Measurements from ENCODE around the gene ARHGAP23.

The ARHGAP23 gene, protein sequence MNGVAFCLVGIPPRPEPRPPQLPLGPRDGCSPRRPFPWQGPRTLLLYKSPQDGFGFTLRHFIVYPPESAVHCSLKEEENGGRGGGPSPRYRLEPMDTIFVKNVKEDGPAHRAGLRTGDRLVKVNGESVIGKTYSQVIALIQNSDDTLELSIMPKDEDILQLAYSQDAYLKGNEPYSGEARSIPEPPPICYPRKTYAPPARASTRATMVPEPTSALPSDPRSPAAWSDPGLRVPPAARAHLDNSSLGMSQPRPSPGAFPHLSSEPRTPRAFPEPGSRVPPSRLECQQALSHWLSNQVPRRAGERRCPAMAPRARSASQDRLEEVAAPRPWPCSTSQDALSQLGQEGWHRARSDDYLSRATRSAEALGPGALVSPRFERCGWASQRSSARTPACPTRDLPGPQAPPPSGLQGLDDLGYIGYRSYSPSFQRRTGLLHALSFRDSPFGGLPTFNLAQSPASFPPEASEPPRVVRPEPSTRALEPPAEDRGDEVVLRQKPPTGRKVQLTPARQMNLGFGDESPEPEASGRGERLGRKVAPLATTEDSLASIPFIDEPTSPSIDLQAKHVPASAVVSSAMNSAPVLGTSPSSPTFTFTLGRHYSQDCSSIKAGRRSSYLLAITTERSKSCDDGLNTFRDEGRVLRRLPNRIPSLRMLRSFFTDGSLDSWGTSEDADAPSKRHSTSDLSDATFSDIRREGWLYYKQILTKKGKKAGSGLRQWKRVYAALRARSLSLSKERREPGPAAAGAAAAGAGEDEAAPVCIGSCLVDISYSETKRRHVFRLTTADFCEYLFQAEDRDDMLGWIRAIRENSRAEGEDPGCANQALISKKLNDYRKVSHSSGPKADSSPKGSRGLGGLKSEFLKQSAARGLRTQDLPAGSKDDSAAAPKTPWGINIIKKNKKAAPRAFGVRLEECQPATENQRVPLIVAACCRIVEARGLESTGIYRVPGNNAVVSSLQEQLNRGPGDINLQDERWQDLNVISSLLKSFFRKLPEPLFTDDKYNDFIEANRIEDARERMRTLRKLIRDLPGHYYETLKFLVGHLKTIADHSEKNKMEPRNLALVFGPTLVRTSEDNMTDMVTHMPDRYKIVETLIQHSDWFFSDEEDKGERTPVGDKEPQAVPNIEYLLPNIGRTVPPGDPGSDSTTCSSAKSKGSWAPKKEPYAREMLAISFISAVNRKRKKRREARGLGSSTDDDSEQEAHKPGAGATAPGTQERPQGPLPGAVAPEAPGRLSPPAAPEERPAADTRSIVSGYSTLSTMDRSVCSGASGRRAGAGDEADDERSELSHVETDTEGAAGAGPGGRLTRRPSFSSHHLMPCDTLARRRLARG (N-terminal part only)

DNA sequence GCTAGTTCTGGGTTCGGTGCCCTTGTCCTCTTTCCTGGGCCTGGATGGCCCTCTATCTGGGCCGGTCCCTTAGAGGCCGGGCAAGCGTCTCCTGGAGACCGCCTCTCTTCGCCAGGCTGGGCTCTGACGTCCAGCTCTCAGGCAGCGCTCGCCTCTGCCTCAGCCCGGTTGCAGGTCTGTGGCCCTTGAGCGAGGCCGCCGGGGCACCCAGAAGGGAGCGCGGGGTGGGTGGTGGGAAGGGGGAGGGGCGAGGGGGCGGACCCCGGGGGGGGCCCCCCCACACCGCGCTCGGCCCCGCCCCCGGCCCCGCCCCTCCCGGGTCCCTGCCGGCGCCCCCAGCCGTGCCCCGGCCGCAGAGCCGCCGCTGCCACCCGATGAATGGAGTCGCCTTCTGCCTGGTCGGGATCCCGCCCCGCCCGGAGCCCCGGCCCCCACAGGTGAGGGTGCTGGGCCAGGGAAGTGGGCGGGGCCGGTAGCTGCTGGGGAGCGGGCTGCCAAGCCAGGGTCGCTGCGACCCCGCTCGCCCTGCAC lies at the start of gene ARHGAP23:
Gene ARHGAP23 (plus strand): TSS at position 353 of the 531 bp plus-strand sequence. CDS start 22 bp downstream, at position 375.
- DNase-seq (ENCODE audit: low spot score), result peak; percentile 80

GRCh38 chr17:38379448-38379847 lies 48.8 kb upstream of the ARHGAP23 start:
- DNase-seq (ENCODE audit: low spot score), result no peak

DNA sequence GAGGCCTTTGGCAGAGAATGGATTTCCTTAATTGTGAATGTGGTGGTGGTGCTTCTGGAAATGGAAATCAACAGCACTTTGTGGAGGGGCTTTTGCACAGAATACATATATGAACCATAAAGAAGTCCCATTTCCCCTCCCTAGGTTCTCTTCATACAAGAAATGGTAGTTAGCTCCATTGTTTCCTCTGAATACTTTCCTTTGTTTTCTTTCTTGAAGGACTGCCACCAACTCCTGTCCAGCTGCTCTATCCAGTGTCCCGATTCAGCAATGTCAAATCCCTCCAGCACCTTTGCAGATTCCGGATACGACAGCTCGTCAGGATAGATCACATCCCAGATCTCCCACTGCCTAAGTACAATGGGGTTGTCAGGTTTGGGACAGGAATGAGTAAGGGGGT lies 33.2 kb upstream of the ARHGAP23 start:
- DNase-seq (ENCODE audit: low spot score), result no peak

DNA sequence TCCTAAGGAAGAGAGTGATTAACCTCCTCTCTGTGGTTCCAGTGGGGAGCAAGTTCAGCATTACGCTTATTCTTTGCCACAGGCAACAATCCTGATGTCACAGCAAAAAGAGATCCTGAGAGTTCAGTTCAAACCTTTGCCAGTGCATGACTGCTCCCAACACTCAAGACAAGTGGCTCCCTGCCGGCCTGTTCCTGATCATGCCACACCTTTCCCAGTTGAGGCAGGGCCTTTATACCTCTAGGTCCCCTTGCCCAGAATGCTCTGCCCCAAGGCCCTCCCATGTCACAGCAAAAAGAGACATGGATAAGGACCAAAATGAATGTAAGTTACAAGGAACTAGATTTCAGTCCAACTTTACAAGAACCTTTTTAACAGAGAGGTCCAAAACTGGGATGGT lies 31.0 kb upstream of the ARHGAP23 start:
- DNase-seq (ENCODE audit: low spot score), result no peak

DNA sequence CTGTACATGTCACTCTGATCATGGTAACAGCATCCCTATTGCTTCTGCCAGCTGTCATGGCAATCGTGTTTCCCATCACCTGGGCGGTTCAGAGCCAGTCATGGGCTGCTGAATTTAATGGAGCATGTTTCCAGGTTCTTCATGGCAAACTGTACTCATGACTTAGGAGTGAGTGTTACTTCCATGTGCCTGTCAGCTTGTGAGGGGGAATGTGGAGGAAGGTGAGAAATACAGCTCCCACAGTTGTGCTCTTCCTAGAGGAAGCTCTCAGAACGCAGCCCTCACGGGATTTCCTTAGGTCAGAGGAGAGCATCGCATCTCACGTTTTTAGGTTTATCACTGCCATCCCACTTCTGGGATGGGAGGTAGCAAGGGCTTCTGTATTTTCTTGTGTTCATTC lies 28.0 kb upstream of the ARHGAP23 start:
- no peak for DNase-seq (ENCODE audit: low spot score)

GRCh38 chr17:38401459-38401858 lies 26.8 kb upstream of the ARHGAP23 start:
- no peak for DNase-seq (ENCODE audit: low spot score)

DNA sequence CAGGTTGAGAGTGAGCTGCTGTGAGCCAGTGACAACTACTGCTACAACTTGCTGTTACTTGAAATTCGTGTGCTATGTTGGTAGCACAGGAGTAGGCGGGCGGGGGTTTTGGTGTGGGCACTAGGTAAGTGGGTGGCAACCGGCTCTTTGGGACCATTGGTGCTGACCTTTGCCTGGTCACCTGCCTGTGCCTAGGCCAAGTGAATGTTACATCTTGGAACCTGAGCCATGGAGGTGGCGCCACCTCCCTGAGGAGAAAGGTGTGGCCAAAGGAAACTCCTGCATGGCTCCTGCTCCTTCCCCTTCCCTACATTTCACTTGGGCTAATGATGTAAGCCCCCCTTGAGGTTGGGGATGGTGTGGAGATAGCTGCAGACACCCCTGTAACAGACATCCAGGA lies 25.4 kb upstream of the ARHGAP23 start:
- DNase-seq (ENCODE audit: low spot score), result no peak

DNA sequence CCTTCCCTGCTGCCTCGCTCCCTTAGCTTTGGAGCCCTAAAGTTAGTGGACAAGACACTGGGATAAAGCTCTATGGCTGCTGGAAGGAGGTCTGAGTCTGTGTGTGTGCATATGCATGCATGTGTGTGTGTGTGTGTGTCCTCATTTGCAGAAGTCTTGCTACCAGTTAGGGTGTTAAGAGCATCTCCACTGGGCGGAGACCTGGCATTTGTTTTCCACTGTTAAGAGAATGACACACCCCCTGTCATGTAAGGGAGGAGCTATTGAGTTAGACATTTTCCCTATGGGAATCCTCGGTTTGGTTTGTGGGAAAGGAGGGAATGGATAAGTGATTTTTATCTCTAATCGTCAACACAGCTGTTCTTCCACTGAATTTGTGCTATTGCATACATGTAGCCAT lies 24.8 kb upstream of the ARHGAP23 start:
- no peak for DNase-seq (ENCODE audit: low spot score)

GRCh38 chr17:38404174-38404943 lies 23.9 kb upstream of the ARHGAP23 start:
- no peak for DNase-seq (ENCODE audit: low spot score)

- DNase-seq (ENCODE audit: low spot score), result no peak
Measured at GRCh38 chr17:38405654-38406053, 22.6 kb upstream of the ARHGAP23 start.

DNA sequence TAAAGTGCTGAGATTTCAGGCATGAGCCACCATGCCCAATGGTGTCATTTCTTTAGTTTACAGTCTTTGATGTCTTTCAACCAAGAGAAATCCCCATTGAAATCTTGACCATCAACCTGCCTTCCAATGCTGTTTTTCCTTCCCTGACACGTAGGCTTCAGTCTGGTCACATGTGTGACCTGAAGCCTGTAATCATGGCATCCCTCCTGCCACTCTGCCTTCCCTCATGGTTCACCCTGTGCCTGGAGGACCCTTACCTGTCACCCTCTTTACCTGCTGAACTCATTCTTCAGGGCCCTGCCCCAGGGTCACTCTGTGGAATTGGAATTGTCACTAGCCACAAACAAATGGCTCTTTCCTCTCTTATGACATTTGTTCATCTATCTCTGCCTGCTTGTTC lies 18.1 kb upstream of the ARHGAP23 start:
- DNase-seq (ENCODE audit: low spot score), result no peak

DNA sequence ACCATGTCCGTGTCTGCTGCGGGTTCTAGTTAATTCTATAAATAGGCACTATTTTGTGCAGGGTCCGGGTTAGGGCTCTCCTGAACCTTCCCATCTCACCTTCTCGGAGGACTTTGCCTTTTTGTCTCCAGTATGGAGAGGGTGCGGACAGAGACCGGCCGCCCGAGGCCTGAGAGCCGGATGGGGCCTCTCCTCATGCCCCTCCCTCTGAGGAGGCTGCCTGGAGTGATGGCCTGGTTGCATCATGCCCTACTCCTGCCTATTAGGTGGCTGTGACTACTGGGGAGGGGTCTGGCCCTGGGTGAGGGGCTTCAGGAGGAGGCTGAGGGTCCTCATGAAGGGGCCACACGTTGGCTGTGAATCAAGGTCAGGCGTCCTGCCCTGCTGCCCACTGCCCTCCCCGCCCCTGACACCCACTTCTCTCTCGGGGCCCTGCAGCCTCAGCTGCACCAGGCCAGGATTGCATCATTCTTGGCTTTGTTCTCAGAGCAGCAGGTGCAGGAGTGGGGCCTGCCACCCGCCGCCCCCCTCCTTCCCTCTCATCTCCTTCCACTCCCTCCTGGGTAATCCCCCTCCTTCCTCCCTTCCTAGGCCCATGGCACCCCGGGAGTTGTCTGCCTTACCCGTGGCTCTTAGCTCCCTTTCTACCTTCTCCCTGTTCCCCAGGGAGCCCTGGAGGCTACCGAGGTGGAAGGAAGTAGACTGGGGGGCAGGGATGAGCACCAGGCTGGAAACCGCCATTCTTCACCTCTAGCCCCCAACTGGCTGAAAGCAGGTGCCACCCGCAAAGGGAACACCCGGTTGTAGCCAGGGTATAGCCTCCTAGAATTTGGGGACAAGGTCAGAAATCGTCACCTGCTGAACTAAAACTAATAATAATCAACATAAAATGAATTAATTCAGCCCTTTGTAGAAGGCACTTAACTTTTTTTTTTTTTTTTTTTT lies 12.7 kb upstream of the ARHGAP23 start:
- DNase-seq (ENCODE audit: low spot score), result peak; percentile 76

DNA sequence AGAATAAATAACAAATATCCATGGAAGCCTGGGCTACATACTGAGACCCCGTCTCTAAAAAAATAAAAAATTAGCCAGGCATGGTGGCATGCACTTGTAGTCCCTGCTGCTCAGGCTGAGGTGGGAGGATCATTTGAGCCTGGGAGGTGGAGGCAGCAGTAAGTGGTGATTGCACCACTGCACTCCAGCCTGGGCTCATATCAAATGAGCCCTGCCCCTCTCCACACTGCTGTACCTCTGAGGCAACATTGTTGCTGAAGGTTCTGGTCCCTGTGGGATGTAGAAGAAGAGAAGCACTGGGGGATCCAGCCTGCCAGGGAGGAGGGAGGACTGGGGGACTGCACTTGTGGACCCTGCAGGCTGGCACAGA lies 11.4 kb upstream of the ARHGAP23 start:
- no peak for DNase-seq (ENCODE audit: low spot score)

DNA sequence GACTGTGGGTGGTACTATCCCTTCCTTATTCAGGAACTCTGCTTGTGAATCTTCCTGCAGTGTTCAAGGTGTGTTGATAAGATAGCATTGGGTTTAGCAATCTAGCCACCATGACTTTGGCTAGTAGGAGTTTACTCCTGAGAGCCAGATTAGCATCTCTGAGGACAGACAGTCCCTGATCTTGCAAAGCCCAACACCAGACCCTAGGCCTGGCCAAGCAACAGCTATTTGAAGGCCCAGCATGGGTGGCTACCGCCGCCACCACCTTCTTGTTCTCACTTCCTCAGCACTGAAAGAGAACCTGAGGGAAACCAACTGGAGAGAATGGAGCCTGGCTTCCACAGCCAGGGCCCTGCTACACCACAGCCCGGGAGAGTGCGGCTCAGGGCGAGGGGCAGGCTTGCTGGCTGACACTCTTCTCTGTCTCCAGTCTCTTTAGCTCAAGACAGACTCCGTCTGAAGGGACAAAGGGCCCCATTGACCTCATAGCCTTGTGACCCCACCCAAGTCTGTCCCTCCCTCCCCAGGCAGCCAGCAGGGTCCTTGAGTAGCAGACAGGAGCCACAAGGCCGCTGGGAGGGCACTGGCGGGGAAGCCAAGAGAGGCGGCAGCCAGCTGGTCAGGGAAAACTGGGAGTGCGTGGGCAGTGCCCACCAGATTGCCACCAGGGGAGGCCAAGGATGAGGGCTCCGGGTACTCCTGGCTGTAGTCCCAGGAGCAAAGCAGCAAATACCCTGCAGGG lies 10.9 kb upstream of the ARHGAP23 start:
- DNase-seq (ENCODE audit: low spot score), result no peak

- DNase-seq (ENCODE audit: low spot score), result no peak
Measured at GRCh38 chr17:38418062-38418692, 10.1 kb upstream of the ARHGAP23 start.

GRCh38 chr17:38418693-38419507 lies 9.4 kb upstream of the ARHGAP23 start:
- DNase-seq (ENCODE audit: low spot score), result no peak

- DNase-seq (ENCODE audit: low spot score), result no peak
Measured at GRCh38 chr17:38419508-38419981, 8.7 kb upstream of the ARHGAP23 start.

DNA sequence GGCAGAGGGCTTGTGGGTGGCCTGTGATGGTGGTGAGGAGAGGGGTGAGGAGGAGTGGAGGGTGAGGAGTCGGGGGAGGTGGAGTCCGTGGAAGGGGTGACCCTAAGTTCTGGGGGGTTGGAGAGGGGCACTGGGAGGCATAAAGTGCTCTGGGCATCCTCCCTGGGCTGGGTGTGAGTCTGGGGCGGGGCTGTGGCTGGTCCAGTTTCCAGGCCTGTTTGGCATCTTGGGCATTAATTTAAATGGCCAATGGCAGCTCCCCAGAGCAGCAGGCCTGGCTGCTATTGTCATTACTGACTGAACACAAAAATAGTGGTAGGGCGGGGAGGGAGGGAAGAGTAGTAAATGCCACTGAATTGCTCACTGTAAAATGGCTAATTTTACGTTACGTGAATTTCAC lies 7.7 kb upstream of the ARHGAP23 start:
- no peak for DNase-seq (ENCODE audit: low spot score)
